Spleen (tissue), 11 donors: ENCODE data around the gene FGG. TPM values are rescaled to one million over a fixed set of nuclear protein-coding genes. Genes with fewer than 3 reads are reported as not detected.

Experiments
- DNase-seq: peaks from one replicate; pipeline ENCODE4 v3.0.0-alpha.2; 2020
- H3K27ac ChIP-seq, 8 donors: fragments of 200-600 bp; sonication (generic) in 7 of 8; 1 replicate in 4 of 8; 2 replicates in 4 of 8; pipeline versions ENCODE4 v1.5.0 to v1.8.0; 2016 to 2021; ENCODE audit warnings: inconsistent platforms in 4 of 8, mild to moderate bottlenecking in 4 of 8, moderate library complexity in 1 of 8
- H3K27me3 ChIP-seq, 7 donors: fragments of 200-600 bp; sonication (generic) in 6 of 7; replicated peaks in 1 of 7; 1 replicate in 4 of 7; 2 replicates in 3 of 7; pipeline versions ENCODE4 v1.5.0 to v1.8.0; 2016 to 2021; ENCODE audit warnings: inconsistent platforms in 3 of 7, mild to moderate bottlenecking in 1 of 7
- H3K36me3 ChIP-seq, 6 donors: fragments of 200-600 bp; sonication (generic) in 5 of 6; 1 replicate in 4 of 6; 2 replicates in 2 of 6; pipeline versions ENCODE4 v1.5.0 to v1.8.0; 2016 to 2021; ENCODE audit warnings: inconsistent platforms in 2 of 6
- H3K4me1 ChIP-seq, 6 donors: fragments of 200-600 bp; sonication (generic) in 5 of 6; 1 replicate in 3 of 6; 2 replicates in 3 of 6; pipeline versions ENCODE4 v1.5.0 to v1.8.0; 2016 to 2021; ENCODE audit warnings: inconsistent platforms in 3 of 6
- H3K4me3 ChIP-seq, 8 donors: fragments of 200-600 bp; sonication (generic) in 7 of 8; 1 replicate in 4 of 8; 2 replicates in 4 of 8; pipeline versions ENCODE4 v1.5.0 to v1.8.0; 2016 to 2021; ENCODE audit warnings: inconsistent platforms in 4 of 8, mild to moderate bottlenecking in 4 of 8, moderate library complexity in 2 of 8
- H3K9me3 ChIP-seq, 8 donors: fragments of 200-600 bp; sonication (generic) in 7 of 8; 1 replicate in 4 of 8; 2 replicates in 4 of 8; pipeline versions ENCODE4 v1.5.0 to v1.8.0; 2016 to 2021; ENCODE audit warnings: inconsistent platforms in 4 of 8
- POLR2A ChIP-seq, 3 donors: fragments of 450-650 bp; IDR thresholded peaks; one replicate each; pipeline ENCODE4 v1.5.1; 2017; ENCODE audit warnings: antibody characterized with exemption in 3 of 3, mild to moderate bottlenecking in 1 of 3
- POLR2AphosphoS5 ChIP-seq, 3 donors: sonication (generic); formaldehyde crosslinking; IDR thresholded peaks; one replicate each; pipeline ENCODE4 v1.5.1; 2017; ENCODE audit warnings: antibody characterized with exemption in 3 of 3
- WGBS, 5 donors: extraction: QIAGEN DNeasy Blood & Tissue Kit in 3 of 5; methylation state at CpG; one replicate each; pipeline versions ENCODE4 v1.1.5 to v1.1.7; 2013 to 2018; 5-methylcytosine and 5-hydroxymethylcytosine counted together
- intact Hi-C: fragments of 100-400 bp; cut with DNase I; formaldehyde crosslinking; loops from one replicate; pipeline ENCODE4 v1.15.0; 2023; ENCODE audit warnings: low total_unique reads
- polyA plus RNA-seq, 3 donors: library from polyadenylated mRNA; stranded (reverse); fragments of 200-250 nt; gene quantifications; one replicate each; pipeline ENCODE4 v1.2.1, GENCODE V29; 2013
- total RNA-seq, 7 donors: library from RNA; depleted of rRNA in 3 of 7; stranded (reverse); fragments of >200 nt in 3 of 7; fragmentation: NEBNext Ultra II Directional in 4 of 7; extraction: Animal tissue kit (Norgen Biotek cat#: 25700) in 4 of 7; gene quantifications; one replicate each; pipeline versions ENCODE4 v1.1.0 to v1.2.1, GENCODE V29; 2016 to 2021
- TF ChIP-seq, protein P1 (sequence below), 11 experiments: fragments of 200-600 bp in 7 of 11; fragments of 450-650 bp in 4 of 11; sonication (generic) in 4 of 11; IDR thresholded peaks in 8 of 11; conservative IDR thresholded peaks in 3 of 11; 1 replicate in 7 of 11; 2 replicates in 4 of 11; pipeline versions ENCODE4 v1.4.0 to v1.8.0; 2016 to 2021; ENCODE audit warnings: antibody characterized with exemption in 11 of 11, inconsistent platforms in 4 of 11, mild to moderate bottlenecking in 1 of 11
- donor health status: healthy with polysubstance abuse.
- donor health status: DM: no; HTN: no; CAD: no; lungs with moderate emphysema.
- donor health status: DM: no; HTN: no; CAD: no.
- donor health status: Bipolar disorder and iron deficiency.
- donor health status: healthy.
- donor health status: DM: no; HTN: no; CAD: no.
- donor health status: DM: yes; HTN: yes; CAD: no.

FGG gene
- total and polyA plus RNA-seq, 10 donors, result 0.06 to 1.8 (median 0.35) TPM; not detected in 6

DNA sequence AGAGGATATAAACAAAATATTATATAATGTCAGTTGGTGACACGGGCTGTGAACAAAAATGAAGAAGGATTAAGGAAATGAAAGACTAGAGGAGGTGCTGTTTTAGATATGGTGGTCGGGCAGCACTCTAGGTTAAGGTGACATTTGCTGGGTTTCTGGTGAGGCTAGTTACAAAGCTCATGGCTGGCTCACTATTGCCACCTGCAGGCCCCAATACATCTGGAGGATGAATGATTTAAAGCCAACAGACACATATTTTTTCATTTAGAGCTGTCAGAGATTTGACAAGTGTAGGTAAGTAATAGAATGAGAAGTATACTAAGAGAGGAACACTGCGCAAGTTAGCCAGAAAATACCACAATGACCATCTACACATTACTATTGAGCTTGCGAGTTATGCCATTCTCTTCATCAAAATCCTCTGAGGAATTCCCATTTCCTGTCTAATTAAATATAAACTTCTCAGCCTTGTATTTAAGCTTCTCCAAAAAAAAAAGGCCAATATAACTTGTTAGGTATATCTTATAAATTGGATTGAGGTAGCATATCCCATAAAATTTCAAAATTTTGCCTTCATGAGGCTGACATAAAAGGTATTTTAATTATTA, 6.4 kb upstream of the FGG start:
- DNase-seq, result no peak
- intact Hi-C loops, result no loop called here
- H3K27me3 ChIP-seq, result no peaks in the 10 kb centered on the region
- TF ChIP-seq, protein P1, sequence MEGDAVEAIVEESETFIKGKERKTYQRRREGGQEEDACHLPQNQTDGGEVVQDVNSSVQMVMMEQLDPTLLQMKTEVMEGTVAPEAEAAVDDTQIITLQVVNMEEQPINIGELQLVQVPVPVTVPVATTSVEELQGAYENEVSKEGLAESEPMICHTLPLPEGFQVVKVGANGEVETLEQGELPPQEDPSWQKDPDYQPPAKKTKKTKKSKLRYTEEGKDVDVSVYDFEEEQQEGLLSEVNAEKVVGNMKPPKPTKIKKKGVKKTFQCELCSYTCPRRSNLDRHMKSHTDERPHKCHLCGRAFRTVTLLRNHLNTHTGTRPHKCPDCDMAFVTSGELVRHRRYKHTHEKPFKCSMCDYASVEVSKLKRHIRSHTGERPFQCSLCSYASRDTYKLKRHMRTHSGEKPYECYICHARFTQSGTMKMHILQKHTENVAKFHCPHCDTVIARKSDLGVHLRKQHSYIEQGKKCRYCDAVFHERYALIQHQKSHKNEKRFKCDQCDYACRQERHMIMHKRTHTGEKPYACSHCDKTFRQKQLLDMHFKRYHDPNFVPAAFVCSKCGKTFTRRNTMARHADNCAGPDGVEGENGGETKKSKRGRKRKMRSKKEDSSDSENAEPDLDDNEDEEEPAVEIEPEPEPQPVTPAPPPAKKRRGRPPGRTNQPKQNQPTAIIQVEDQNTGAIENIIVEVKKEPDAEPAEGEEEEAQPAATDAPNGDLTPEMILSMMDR (IDR thresholded peaks at IDR 0.05 in 8 of 11, conservative IDR thresholded peaks at IDR 0.05 in 3 of 11), result peak in 8 of 11 experiments; percentile 17 to 61 (median 43)
- TF ChIP-seq POLR2AphosphoS5 (IDR thresholded peaks at IDR 0.05), result no peak
- TF ChIP-seq POLR2A (IDR thresholded peaks at IDR 0.05), result no peak
- H3K4me1 ChIP-seq, result peaks cover 0 to 10% (median 2%) of the 10 kb centered on the region in 6 donors
- H3K4me3 ChIP-seq, result no peak overlapping the region
- no peaks in the 10 kb centered on the region for H3K9me3 ChIP-seq
- H3K36me3 ChIP-seq, result no peaks in the 10 kb centered on the region
- WGBS, 5 donors, result 43 to 48% (median 46%) methylated on average over 4 of the region's 4 CpGs
- H3K27ac ChIP-seq, result no peak overlapping the region

DNA sequence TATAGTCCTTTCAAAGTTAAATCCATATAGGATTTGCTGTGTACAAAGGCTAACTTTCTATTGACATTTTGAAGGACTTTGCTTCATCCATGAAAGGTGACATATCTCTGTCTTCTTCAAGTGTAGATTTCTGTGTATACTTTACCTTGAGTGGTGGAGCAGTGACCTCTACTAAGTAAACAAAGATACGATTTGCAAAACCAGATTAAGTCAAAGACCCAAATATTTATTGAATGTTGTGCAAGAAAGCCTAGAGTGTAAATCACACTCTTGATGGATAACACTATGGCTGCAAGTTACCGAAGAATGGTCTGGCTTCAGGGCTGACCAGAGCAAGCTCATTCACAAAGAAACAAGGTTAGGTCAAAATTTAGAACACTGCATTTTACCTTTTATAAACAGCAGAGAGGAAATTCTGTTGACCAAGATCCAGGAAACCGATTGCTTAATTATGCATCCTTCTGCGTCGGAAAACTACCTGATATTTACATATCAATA, 5.4 kb upstream of the FGG start:
- Histone ChIP-seq H3K4me3 (no peak overlapping the region), H3K36me3 (no peaks in the 10 kb centered on the region), H3K9me3 (no peaks in the 10 kb centered on the region), H3K27ac (no peak overlapping the region), H3K4me1 (peaks cover 0 to 10% (median 2%) of the 10 kb centered on the region in 6 donors), H3K27me3 (no peaks in the 10 kb centered on the region)
- WGBS, 5 donors, result 55 to 76% (median 69%) methylated on average over 5 of the region's 5 CpGs
- DNase-seq, result no peak
- intact Hi-C loops, result no loop called here
- TF ChIP-seq, protein P1 (IDR thresholded peaks at IDR 0.05 in 8 of 11, conservative IDR thresholded peaks at IDR 0.05 in 3 of 11), result no peak
- TF ChIP-seq POLR2AphosphoS5 (IDR thresholded peaks at IDR 0.05), result no peak
- no peak for TF ChIP-seq POLR2A (IDR thresholded peaks at IDR 0.05)

DNA sequence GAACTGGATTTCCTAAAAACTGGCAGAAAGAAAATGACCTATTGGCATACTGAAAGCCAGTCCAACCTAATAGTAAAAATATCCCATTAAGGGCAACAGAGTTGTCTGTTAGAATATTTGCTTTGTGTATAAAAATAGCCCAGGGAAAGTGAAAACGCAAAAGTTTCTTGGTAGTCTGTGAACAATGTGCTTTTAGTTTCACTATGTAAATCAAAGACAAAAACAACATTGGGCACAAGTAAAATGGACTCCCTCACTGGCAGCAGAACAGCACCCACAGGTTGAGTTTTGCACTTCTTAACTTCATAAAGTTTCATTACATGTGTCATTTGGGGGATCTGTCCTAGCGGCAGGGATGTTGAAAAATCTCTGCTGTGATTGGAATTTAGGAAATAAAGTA, 4.3 kb upstream of the FGG start:
- Histone ChIP-seq H3K36me3 (no peaks in the 10 kb centered on the region), H3K27ac (no peak overlapping the region), H3K4me3 (no peak overlapping the region), H3K27me3 (no peaks in the 10 kb centered on the region), H3K4me1 (peaks cover 0 to 10% (median 2%) of the 10 kb centered on the region in 6 donors), H3K9me3 (no peaks in the 10 kb centered on the region)
- 9 to 56% (median 29%) methylated on average over 2 of the region's 2 CpGs for WGBS, 5 donors
- intact Hi-C loops, result no loop called here
- TF ChIP-seq POLR2A (IDR thresholded peaks at IDR 0.05) (no peak), POLR2AphosphoS5 (IDR thresholded peaks at IDR 0.05) (no peak)
- TF ChIP-seq, protein P1 (IDR thresholded peaks at IDR 0.05 in 8 of 11, conservative IDR thresholded peaks at IDR 0.05 in 3 of 11), result no peak
- no peak for DNase-seq

DNA sequence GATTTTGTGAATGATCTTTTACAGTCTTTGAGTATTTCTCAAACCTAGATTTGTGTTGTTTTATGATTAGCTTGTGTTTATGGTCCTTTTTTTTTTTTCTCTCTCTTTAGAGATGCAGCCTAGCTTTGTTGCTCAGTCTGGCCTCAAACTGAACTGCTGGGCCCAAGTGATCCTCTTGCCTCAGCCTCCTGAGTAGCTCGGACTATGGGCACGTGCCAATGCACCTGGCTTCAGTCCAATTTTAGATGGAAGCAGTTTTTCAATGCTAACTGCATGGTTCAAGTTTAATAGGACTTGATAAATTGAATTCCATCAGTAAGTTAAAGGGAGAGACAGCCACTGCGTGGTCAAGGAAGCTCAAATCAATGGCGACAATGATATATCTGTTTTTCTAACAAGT, 3.8 kb upstream of the FGG start:
- 47 to 71% (median 56%) methylated on average over 4 of the region's 4 CpGs for WGBS, 5 donors
- no peak overlapping the region for H3K27ac ChIP-seq
- no peak for DNase-seq
- intact Hi-C loops, result no loop called here
- TF ChIP-seq, protein P1 (IDR thresholded peaks at IDR 0.05 in 8 of 11, conservative IDR thresholded peaks at IDR 0.05 in 3 of 11), result no peak
- TF ChIP-seq POLR2AphosphoS5 (IDR thresholded peaks at IDR 0.05) (no peak), POLR2A (IDR thresholded peaks at IDR 0.05) (no peak)
- peaks cover 0 to 10% (median 2%) of the 10 kb centered on the region in 6 donors for H3K4me1 ChIP-seq
- no peaks in the 10 kb centered on the region for H3K27me3 ChIP-seq
- no peaks in the 10 kb centered on the region for H3K36me3 ChIP-seq
- no peaks in the 10 kb centered on the region for H3K9me3 ChIP-seq
- no peak overlapping the region for H3K4me3 ChIP-seq
